Measurements from ENCODE around the gene GH1.
"Not testable (repeated sequence)": the region's sequence is repeated elsewhere in the genome, so short reads cannot be mapped to it uniquely, and the experiment has no call there.

GH1 gene

DNA sequence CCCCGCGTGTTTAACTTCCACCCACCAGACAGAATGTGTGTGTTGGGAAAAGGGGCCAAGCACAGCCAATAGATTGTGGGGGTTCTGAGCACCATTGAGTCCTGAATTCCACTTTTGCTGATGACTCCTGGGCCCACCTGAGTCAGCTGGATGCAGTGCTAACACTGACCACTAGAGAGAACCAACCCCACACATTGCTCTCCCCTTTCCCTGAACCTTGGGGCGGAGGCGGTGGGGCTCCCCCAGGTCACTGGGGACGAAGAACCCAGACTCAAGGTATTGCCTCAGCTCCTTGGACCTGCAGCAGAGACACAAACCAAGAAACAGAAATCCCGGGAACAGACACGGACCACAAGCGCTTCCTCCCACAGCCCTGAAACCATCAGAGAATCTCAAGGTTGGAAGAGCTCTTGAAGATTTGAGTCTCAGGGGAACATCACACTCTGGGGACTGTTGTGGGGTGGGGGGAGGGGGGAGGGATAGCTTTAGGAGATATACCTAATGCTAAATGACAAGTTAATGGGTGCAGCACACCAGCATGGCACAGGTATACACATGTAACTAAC, 44.5 kb downstream of the GH1 start:
- H3K27ac ChIP-seq (ENCODE audit: low read depth, low read length); H3K4me1 ChIP-seq (ENCODE audit: control insufficient read depth, insufficient read depth, low read length); H3K27me3 ChIP-seq (ENCODE audit: control insufficient read depth, insufficient read depth, low read length); H3K9ac ChIP-seq (ENCODE audit: low read length); H3K36me3 ChIP-seq (ENCODE audit: control insufficient read depth, insufficient read depth, low read length); H3K4me3 ChIP-seq (ENCODE audit: low read length): not testable (repeated sequence)

DNA sequence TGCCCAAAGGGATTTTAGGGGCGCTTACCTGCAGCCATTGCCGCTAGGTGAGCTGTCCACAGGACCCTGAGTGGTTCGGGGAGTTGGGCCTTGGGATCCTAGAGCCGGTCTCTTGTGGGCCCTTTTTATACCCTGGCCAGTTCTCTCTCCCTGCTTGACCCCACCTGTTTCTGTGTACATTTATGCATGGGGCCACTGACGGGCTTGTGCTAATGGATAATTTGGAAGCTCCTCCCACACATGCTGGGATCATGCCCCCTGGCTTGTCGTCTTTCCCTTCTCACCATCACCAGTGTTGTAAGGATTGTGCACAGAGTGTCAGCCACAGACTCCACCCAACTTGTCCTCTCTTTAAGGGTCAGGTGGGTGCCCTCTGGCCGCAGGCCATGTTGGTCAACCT, 45.1 kb downstream of the GH1 start, which contains the start of gene CSH2:
CSH2 (minus strand) TSS at position 101 of the 400 bp plus-strand sequence; CDS start at position 38, 63 bp downstream.
- H3K4me1 ChIP-seq (ENCODE audit: control insufficient read depth, insufficient read depth, low read length); H3K36me3 ChIP-seq (ENCODE audit: control insufficient read depth, insufficient read depth, low read length); H3K9ac ChIP-seq (ENCODE audit: low read length); H3K27me3 ChIP-seq (ENCODE audit: control insufficient read depth, insufficient read depth, low read length); H3K4me3 ChIP-seq (ENCODE audit: low read length); H3K27ac ChIP-seq (ENCODE audit: low read depth, low read length): not testable (repeated sequence)

- H3K27ac ChIP-seq (ENCODE audit: low read depth, low read length); H3K4me1 ChIP-seq (ENCODE audit: control insufficient read depth, insufficient read depth, low read length); H3K36me3 ChIP-seq (ENCODE audit: control insufficient read depth, insufficient read depth, low read length); H3K4me3 ChIP-seq (ENCODE audit: low read length); H3K27me3 ChIP-seq (ENCODE audit: control insufficient read depth, insufficient read depth, low read length); H3K9ac ChIP-seq (ENCODE audit: low read length): not testable (repeated sequence)
Measured at GRCh38 chr17:63871646-63872365, 46.8 kb downstream of the GH1 start.

- not testable (repeated sequence) for H3K27ac ChIP-seq (ENCODE audit: low read depth, low read length); H3K36me3 ChIP-seq (ENCODE audit: control insufficient read depth, insufficient read depth, low read length); H3K4me1 ChIP-seq (ENCODE audit: control insufficient read depth, insufficient read depth, low read length); H3K9ac ChIP-seq (ENCODE audit: low read length); H3K27me3 ChIP-seq (ENCODE audit: control insufficient read depth, insufficient read depth, low read length); H3K4me3 ChIP-seq (ENCODE audit: low read length)
Measured at GRCh38 chr17:63870292-63870665, 48.4 kb downstream of the GH1 start.

GRCh38 chr17:63869491-63870291, 48.9 kb downstream of the GH1 start:
- H3K4me1 ChIP-seq (ENCODE audit: control insufficient read depth, insufficient read depth, low read length); H3K36me3 ChIP-seq (ENCODE audit: control insufficient read depth, insufficient read depth, low read length); H3K4me3 ChIP-seq (ENCODE audit: low read length); H3K27ac ChIP-seq (ENCODE audit: low read depth, low read length); H3K27me3 ChIP-seq (ENCODE audit: control insufficient read depth, insufficient read depth, low read length); H3K9ac ChIP-seq (ENCODE audit: low read length): not testable (repeated sequence)
